Measurements from ENCODE around the gene SELENOV.

The SELENOV gene

DNA sequence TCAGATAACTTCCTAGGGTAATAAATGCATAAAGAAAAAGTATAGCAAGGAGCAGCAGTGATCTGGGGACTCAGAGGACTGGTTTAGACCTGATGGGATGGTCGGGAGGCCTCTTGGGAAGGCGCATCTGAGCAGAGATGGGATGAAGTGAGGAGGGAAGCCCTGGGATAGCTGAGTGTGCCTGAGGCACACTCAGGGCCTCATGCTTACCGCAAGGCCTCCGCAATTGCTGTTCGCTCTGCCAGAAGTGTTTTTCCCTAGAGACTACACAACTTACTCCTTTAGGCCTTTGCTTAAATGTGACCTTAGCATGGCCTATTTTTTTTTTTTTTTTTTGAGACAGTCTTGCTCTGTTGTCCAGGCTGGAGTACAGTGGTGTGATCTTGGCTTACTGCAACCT is 20.3 kb upstream of the SELENOV start:
- DNase-seq = no peak

DNA sequence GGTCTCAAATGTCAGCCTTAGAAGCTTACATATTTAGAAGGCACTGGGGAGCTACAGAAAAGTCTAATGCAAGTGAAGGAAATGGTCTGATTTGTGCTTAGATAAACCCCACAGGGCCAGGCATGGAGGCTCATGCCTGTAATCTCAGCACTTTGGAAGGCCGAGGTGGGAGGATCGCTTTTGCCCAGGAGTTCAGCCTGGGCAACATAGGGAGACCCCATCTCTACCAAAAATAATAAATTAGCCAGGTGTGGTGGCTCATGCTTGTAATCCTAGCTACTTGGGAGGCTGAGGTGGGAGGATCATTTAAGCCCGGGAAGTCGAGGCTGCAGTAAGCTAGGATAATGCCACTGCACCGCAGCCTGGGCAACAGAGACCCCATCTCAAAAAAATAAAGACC is 18.9 kb upstream of the SELENOV start:
- DNase-seq = no peak

DNA sequence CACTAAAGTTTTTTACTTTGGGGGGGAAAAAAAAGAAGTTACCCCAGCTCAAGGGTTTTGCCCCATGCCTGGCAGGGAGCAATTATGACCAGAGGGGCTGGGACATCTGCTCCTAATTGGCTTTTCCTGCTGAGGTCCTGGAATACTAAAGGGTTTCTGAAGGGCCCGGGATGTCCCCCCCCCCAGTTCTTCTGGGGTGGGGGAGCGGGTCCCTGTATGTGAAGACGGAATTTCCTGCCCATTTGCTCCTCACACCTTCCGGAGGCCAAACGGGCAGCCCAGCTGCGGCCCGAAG is 17.3 kb upstream of the SELENOV start:
- DNase-seq = no peak

DNA sequence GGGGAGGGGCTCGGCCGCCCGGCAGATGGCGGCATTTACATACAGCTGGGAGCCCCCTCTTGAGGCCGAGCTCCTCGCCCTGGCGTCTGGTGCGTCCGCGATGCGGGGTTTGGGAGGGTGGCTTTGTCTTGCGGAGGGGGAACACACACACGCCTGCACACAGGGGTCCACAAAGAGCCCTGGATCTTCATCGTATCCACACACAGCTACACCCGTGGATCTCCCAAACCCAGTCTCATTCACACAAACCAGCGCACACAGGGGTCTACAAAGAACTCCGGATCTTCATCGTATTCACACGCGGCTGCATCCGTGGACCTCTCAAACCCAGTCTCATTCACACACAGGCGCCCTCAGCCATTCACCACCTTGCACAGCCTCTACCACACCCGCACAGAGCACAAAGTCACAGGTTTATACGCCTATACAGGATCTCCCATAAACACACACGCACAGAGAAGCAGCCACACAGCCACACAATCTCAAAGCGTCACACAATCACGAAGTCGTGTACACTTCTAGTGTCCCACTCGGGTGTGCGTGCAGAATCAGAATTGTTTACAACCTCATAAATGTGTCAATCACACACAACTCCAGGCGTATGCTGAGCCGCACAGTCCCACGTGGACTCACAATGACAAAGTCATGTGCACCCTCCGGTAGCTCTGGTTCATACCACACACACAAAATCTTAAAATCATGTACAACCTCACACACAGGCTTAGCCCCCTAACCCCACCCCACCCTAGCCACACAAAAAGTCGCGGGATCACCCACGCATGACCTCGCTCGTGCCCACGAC is 16.7 kb upstream of the SELENOV start:
- peak in 1 of 2 experiments; percentile 1 for DNase-seq

DNA sequence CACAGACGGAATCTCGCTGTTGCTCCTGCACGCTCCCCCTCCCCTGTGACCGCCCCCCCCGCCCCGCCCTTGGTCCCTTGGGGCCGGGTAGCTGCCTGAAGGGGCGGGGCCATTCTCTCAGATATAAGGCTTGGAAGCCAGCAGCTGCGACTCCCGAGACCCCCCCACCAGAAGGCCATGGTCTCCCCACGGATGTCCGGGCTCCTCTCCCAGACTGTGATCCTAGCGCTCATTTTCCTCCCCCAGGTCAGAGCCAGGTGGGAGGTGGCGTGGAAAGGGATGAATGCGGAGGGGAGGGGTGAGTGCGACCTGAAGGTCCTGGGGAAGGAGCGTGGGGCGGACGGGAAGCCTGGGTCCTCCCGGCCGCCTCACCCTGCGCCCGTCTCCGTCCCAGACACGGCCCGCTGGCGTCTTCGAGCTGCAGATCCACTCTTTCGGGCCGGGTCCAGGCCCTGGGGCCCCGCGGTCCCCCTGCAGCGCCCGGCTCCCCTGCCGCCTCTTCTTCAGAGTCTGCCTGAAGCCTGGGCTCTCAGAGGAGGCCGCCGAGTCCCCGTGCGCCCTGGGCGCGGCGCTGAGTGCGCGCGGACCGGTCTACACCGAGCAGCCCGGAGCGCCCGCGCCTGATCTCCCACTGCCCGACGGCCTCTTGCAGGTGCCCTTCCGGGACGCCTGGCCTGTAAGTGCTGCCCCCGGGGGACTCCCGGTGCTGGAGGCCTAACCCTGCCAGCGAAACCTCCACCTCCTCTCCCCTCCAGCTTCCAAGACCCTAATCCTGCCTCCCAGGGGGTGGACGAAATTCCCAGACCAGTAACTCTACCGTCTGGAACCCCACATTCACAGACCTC is 15.9 kb upstream of the SELENOV start, which contains the start of gene DLL3:
Gene DLL3, plus strand, starts transcription at position 150 of the 845 bp plus-strand sequence. Its CDS starts 28 bp downstream, at position 178.
- DNase-seq = no peak

DNA sequence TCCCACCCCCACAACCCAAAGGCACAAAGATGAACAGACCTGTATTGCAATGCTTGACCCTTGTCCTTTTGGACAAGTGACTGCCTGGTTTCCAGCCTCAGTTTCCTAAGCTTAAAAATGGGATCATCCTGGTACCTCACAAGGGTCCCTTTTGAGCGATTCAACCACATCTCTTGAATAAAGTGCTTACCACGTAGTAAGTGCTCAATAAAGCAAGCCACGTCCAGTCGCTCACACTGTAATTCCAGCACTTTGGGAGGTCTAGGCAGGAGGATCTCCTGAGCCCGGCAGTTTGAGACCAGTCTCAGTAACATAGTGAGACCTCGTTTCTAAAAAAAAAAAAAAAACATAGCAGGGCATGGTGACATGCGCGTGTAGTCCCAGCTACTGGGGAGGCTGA is 15.0 kb upstream of the SELENOV start:
- DNase-seq = no peak

DNA sequence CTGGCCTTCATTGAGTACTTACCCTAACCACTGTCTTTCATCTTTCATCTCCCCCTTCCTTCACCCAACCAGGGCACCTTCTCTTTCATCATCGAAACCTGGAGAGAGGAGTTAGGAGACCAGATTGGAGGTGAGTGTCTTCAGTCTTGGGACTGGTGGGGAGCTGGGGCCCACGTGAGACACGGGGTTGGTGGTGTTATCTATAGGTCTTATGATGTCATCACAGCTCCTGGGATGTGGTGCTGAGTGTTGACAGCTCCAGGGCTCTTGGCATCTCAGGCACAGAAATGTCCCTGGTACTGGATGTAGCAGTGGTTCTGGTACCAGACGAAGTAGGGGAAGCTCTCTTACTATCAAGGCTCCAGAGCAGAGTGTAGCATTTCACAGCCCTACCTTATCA is 14.4 kb upstream of the SELENOV start:
- DNase-seq = no peak

DNA sequence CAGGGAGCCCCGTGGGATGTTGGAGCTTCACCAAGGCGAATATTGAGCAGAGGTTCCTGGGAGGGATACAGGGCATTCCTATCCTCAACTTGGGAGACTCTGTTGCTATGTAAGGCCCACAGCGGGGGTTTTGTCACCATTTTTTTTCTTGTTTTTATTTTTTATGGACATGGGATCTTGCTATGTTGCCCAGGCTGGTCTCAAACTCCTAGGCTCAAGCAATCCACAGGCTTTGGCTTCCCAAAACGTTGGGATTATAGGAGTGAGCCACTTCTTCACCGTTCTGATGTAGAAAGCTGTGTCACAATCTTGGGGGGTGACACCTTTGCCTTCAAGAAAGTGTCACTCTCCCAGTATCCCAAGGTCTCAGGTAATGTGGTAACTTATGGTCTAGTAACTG is 13.6 kb upstream of the SELENOV start:
- no peak for DNase-seq

DNA sequence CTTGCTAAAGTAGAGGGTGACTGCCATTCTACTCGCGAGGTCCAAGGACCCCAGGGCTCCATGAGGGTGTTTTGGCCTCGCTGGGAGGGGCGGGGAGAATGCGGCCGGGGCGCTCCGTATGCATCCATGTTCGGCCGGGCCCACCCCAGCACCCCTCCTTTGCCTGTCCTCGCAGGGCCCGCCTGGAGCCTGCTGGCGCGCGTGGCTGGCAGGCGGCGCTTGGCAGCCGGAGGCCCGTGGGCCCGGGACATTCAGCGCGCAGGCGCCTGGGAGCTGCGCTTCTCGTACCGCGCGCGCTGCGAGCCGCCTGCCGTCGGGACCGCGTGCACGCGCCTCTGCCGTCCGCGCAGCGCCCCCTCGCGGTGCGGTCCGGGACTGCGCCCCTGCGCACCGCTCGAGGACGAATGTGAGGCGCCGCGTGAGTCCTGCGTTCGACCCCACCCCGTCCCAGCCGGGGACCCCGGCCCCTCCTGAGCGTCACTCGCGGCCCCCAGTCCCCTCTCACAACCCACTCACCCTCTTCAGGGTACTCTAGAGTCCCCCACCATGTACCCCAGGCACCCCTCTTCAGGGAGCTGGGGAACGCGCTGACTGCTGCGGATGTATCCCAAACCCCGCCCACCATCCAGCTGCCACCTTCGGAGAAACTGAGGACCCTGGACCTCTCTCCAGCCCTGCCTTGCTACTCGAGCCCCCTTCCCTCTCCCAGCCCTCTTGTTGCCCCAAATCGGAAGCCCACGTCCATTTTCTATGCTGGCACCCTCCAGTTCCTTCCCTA is 12.1 kb upstream of the SELENOV start:
- DNase-seq = no peak

DNA sequence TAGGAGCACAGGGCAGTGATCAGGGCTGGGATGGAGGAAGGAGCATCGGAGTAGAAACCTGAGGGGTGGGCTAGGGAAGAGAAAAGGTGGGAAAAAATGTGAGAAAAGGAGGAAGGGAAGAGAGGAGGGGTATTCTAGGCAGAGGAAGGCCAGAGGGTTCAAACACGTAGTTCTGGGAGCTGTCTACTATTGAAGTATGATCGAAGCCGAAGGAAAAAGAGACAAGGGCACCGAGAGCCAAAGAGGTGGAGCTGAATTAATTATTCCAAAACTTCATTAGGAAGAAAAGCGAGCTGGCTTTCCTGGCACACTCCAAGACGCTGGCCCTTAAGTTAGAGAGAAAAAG is 8.4 kb upstream of the SELENOV start:
- DNase-seq = no peak

DNA sequence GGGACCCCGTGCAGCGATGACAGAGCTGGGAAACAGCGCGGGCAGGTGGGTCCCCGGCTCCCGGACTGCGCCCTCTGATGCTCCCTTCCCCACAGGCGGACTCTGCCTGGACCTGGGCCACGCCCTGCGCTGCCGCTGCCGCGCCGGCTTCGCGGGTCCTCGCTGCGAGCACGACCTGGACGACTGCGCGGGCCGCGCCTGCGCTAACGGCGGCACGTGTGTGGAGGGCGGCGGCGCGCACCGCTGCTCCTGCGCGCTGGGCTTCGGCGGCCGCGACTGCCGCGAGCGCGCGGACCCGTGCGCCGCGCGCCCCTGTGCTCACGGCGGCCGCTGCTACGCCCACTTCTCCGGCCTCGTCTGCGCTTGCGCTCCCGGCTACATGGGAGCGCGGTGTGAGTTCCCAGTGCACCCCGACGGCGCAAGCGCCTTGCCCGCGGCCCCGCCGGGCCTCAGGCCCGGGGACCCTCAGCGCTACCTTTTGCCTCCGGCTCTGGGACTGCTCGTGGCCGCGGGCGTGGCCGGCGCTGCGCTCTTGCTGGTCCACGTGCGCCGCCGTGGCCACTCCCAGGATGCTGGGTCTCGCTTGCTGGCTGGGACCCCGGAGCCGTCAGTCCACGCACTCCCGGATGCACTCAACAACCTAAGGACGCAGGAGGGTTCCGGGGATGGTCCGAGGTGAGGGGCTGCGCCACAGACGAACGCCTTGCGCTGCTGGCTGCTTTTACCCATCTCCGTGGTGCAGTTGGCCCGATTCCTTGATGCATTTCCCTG is 7.8 kb upstream of the SELENOV start:
- no peak for DNase-seq

DNA sequence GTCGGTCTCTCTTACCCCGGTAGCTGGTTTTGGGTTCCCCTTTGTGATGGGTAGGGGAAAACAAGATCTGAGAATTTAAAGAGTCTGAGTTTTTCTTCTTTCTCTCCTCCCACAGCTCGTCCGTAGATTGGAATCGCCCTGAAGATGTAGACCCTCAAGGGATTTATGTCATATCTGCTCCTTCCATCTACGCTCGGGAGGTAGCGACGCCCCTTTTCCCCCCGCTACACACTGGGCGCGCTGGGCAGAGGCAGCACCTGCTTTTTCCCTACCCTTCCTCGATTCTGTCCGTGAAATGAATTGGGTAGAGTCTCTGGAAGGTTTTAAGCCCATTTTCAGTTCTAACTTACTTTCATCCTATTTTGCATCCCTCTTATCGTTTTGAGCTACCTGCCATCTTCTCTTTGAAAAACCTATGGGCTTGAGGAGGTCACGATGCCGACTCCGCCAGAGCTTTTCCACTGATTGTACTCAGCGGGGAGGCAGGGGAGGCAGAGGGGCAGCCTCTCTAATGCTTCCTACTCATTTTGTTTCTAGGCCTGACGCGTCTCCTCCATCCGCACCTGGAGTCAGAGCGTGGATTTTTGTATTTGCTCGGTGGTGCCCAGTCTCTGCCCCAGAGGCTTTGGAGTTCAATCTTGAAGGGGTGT is 7.1 kb upstream of the SELENOV start:
- DNase-seq = no peak

DNA sequence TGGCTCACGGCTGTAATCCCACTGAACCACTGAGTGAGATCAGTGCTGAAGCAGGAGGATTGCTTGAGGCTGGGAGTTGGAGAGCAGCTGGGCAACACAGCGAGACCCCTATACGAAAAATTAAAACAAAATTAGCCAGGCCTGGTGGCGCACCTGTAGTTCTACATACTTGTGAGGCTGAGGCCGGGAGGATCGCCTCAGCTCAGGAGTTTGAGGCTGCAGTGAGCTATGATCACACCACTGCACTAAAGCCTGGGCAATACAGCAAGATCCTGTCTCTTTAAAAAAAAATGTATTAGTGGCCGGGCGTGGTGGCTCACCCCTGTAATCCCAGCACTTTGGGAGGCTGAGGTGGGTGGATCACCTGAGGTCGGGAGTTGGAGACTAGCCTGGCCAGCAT is 6.3 kb upstream of the SELENOV start:
- no peak for DNase-seq

DNA sequence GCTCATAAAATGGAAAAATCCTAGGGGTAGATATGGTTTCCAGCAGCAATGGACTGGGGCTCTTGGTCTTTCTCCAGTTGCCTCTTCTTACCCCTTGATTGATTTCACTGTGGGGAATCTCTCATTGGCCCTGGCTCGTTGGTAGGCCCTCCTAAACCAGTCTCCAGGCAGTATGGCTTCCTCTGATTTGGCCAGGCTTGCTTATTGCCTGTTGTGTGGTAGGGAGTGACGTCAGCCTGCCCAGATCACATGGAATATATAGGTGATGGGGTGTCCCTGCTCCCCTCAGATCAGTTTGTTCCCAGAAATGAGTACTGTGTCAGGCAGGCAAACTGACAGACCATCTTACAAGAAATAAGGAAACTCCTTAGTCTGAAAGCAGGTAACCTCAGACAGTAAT is 5.7 kb upstream of the SELENOV start:
- DNase-seq = no peak

DNA sequence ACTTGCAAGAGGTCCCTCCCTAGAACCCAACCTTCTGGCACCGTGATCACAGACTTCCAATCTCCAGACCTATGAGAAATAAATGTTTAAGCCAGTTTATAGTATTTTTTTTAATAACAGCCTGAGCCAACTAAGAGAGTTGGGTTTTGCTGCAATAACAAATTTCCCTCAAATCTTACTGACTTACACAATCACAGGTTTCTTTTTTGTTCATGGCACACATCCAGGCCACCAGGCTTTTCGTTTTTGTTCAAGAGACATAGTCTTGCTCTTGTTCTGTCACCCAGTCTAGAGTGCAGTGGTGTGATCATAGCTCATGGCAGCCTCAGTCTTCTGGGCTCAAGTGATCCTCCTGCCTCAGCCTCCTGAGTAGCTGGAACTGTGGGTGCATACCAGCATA is 2.0 kb upstream of the SELENOV start:
- no peak for DNase-seq

DNA sequence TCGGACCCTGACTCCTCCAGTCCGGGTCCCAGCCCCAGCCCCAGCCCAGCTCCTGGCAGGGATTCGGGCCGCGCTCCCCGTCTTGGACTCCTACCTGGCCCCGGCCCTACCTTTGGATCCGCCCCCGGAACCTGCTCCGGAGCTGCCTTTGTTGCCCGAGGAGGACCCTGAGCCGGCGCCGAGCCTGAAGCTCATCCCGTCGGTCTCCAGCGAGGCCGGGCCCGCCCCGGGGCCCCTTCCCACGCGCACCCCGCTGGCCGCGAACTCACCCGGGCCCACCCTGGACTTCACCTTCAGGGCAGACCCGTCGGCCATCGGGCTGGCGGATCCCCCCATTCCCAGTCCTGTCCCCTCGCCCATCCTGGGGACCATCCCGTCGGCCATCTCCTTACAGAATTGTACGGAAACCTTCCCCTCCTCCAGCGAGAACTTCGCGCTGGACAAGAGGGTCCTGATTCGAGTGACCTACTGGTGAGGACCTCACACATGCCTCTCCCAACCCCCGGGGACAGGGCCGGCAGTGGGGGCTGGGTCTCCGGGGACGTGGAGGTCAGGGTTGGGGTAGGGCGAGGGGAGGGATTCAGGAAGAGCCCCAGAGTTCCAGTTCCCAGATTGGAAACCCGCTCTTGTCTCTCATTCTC is 732 bp downstream of the SELENOV start:
- no peak for DNase-seq

DNA sequence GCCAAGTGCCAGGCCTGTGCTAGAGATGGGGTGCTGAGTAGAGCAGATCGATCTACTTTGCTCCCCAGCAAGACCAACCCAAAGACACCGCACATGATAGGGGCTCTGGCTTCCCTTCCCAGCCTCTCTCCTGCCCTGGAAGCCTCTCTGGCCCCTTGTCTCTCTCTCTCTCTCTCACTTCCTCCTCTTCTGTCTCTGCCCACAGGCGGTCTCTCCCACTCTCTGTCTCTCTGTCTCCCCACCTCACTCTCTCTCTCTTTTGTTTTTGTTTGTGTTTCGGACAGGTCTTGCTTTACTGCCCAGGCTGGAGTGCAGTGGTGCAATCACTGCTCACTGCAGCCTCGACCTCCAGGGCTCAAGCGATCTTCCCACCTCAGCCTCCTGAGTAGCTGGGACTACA is 1.3 kb downstream of the SELENOV start:
- no peak for DNase-seq

DNA sequence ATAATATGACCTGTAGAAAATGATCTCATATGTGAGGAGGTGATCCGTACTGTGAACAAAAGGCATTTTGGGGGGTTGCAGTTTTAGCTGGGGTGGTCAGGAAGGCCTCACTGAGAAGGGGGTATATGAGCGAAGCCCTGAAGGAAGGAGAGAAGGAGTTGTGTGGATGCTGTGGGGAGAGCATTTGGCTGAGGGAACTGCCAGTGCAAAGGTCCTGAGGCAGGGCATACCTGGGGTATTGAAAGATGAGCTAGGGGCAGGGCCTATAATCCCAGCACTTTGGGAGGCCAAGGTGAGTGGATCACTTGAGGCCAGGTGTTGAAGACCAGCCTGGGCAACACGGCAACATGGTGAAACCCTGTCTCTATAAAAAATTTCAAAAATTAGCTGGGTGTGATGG is 2.5 kb downstream of the SELENOV start:
- DNase-seq = no peak

DNA sequence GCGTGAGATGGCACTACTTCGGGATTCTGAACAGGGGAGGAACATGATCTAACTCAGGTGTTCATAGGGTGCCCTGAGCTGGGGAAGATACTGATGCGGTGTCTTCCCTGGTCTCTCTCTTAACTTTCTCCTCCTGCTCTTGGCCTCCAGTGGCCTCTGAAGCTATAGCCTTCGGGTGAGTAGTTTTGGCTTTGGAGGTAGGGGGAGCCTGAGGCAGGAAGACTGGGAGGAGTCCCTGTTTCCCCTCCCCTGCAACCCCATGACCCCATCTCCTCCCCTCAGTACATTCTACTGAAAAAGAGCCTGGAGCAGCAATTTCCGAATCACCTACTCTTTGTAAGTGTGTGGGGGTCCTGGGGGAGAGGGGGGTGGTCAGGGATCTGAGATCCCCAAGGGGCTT is 3.5 kb downstream of the SELENOV start:
- DNase-seq = no peak

DNA sequence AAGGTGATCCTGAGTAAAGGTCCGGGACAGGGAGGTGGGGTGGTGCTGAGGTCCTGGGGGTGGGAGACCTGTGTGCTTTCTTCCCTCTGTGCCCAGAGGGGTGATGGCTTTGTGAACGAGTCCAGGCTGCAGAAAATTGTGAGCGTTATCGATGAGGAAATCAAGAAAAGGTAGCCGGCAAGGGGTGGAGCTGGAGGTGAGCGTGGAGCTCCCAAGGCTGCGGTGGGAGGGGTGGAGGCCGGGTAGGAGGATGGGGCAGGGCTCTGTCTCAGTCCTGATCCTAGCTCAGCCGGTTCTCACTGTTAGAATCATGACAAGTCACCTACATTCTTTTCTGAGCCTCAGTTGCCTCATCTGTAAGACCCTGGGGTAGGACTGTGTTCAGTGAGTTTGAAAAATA is 4.0 kb downstream of the SELENOV start:
- DNase-seq = no peak

DNA sequence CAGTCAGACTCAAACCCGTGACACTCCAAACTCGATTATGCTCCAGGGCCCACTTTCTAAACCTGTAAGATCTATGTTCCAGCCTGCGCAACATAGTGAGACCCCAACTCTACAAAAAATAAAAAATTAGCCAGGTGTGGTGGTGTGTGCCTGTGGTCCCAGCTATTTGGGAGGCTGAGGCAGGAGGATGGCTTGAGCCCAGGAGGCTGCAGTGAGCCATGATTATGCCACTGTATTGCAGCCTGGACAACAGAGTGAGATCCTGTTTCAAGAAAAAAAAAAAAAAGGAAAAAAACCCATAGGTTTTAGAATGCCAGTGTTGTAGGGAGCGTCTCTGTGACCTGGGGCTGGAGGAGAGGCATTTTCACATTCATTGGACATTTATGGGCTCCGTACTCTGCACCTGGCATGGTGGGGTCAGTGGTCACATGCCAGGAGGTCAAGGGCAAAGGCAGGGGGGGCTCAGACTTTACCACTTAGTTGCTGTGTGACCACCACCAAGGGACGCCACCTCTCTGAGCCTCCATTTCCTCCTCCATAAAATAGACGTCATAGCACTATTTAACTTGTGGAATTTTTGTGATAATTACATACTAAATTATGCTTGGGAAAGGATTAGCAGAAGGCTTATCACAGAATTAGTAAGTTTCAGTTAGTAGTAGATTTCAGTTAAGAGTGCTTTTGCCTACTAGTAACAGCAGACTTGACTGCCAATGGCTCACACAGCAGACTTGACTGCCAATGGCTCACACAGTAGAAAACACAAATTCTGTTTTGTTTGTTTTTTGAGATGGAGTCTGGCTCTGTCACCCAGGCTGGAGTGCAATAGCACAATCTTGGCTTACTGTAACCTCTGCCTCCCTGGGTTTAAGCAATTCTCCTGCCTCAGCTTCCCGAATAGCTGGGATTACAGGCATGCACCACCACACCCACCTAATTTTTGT is 5.9 kb downstream of the SELENOV start:
- DNase-seq = no peak

Measured in AML-193 (cell line).